Chondrocyte (in vitro differentiated cells): ENCODE results near the gene SMC3. TPM values are rescaled to one million over a fixed set of nuclear protein-coding genes. Genes with fewer than 3 reads are reported as not detected.

ENCODE experiments used
- DNase-seq: peaks from one replicate; pipeline ENCODE4 v3.0.0; 2021; ENCODE audit warnings: mixed read lengths, low spot score
- H3K27ac Mint-ChIP-seq: one replicate; pipeline ENCODE4 v1.8.0; 2021; ENCODE audit warnings: mild to moderate bottlenecking, moderate library complexity, mixed read lengths; ENCODE audit not compliant: unreplicated experiment
- H3K27me3 Mint-ChIP-seq: 2 replicates; pipeline ENCODE4 v1.8.0; 2021; ENCODE audit warnings: low read depth, mixed read lengths
- H3K36me3 Mint-ChIP-seq: 2 replicates; pipeline ENCODE4 v1.8.0; 2021; ENCODE audit warnings: low read depth, mixed read lengths
- H3K4me1 Mint-ChIP-seq: 2 replicates; pipeline ENCODE4 v1.8.0; 2021; ENCODE audit warnings: low read depth, mild to moderate bottlenecking, mixed read lengths
- H3K4me3 Mint-ChIP-seq: one replicate; pipeline ENCODE4 v1.8.0; 2021; ENCODE audit warnings: mild to moderate bottlenecking, moderate library complexity, mixed read lengths; ENCODE audit not compliant: unreplicated experiment
- H3K9me3 Mint-ChIP-seq: 2 replicates; pipeline ENCODE4 v1.8.0; 2021; ENCODE audit warnings: low read depth, mixed read lengths
- total RNA-seq: library from RNA; stranded (reverse); gene quantifications from 3 replicates; pipeline ENCODE4 v1.2.1, GENCODE V29; 2021
- TF ChIP-seq, protein P1 (sequence below): fragments of 200-600 bp; sonication (generic); IDR thresholded peaks from 2 replicates; pipeline ENCODE4 v1.5.0; 2021; ENCODE audit warnings: antibody characterized with exemption, mild to moderate bottlenecking, moderate library complexity

SMC3 gene
- total RNA-seq, 1 donor from 2014 or later: 29.3 TPM

DNA sequence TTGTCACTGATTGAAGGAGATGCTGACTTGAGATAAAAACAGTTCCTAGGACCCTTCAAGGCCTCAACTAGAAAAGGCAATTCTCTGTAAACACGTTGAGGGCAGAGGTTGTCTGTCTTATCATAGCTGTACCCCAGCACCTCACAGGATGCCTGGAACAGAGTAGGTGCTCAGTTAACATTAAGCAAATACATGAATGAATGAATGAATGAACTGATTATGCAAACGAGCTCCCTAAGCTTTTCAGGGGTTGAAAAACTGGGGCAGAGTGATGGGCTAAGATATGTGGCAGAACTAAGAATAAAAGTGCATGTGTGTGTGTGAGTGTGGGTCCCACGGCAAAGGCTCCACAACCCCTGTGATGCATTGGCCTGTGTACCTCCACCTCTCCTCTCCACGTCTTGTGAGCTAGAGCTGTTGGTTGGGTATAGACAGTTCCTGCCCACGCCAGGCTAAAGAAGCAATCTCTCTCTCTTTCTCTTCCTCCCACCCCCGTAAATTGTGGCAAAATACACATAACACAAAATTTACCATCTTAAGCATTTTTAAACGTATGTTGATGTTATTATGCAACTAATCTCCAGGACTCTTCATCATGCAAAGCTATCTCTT, 20.9 kb upstream of the SMC3 start:
- Mint-ChIP-seq H3K27ac (no peak overlapping the region), H3K36me3 (no peaks in the 10 kb centered on the region)
- DNase-seq: no peak

DNA sequence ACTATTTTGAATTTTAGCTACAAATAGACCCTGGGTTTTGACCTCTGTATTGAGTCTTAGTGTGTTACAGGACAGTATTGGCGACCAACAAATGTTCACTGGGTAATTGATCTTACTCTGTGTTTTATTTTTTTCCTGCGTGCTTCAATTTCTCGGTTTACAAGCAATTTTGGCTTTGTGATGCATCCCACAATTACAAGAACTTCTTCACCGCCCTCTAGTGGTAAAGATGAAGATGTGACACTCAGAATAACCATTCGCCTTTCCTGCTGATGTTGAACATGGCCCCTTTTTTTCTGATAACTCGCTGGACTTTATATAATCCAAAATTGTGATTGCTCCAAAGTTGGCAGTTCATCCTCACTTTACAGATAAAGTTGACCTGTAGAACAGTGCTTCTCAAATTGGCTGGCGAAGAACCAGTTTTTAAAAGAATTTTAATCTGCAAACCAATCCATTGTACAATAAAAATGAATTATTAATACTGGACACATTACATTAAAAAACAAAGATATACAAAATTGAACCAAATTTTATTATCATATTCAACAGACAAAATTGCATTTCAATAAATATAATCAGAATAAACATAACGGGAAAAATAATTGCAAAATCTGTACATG, 20.2 kb upstream of the SMC3 start:
- DNase-seq: no peak
- Mint-ChIP-seq H3K27ac (no peak overlapping the region), H3K9me3 (no peaks in the 10 kb centered on the region), H3K36me3 (no peaks in the 10 kb centered on the region), H3K4me3 (no peak overlapping the region), H3K4me1 (peaks cover 4% of the 10 kb centered on the region), H3K27me3 (peaks cover 10% of the 10 kb centered on the region)
- TF ChIP-seq, protein P1, sequence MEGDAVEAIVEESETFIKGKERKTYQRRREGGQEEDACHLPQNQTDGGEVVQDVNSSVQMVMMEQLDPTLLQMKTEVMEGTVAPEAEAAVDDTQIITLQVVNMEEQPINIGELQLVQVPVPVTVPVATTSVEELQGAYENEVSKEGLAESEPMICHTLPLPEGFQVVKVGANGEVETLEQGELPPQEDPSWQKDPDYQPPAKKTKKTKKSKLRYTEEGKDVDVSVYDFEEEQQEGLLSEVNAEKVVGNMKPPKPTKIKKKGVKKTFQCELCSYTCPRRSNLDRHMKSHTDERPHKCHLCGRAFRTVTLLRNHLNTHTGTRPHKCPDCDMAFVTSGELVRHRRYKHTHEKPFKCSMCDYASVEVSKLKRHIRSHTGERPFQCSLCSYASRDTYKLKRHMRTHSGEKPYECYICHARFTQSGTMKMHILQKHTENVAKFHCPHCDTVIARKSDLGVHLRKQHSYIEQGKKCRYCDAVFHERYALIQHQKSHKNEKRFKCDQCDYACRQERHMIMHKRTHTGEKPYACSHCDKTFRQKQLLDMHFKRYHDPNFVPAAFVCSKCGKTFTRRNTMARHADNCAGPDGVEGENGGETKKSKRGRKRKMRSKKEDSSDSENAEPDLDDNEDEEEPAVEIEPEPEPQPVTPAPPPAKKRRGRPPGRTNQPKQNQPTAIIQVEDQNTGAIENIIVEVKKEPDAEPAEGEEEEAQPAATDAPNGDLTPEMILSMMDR: peak; percentile 91

More for the DNA sequence above, 20.9 kb upstream of the SMC3 start:
- no peak overlapping the region for H3K4me3 Mint-ChIP-seq
- H3K27me3 Mint-ChIP-seq: peaks cover 9% of the 10 kb centered on the region
- H3K9me3 Mint-ChIP-seq: no peaks in the 10 kb centered on the region
- TF ChIP-seq, protein P1: no peak
- H3K4me1 Mint-ChIP-seq: peaks cover 4% of the 10 kb centered on the region

DNA sequence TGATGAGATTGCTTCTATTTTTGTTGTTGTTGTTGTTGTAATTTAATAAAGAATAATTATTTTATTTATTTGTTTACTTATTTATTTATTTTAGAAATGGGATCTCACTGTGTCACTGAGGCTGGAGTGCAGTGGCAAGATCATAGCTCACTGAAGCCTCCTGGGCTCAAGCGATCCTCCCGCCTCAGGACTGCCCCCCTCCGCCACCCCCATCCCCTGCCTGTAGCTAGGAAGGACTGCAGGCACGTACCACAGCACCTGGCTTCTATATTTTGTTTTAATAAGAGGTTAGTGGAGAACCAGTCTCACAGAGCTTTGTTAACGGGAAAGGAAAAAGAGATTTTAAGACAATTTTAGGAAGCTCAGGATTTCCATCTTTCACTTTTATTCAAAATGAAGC, 19.5 kb upstream of the SMC3 start:
- H3K27me3 Mint-ChIP-seq: peaks cover 10% of the 10 kb centered on the region

DNA sequence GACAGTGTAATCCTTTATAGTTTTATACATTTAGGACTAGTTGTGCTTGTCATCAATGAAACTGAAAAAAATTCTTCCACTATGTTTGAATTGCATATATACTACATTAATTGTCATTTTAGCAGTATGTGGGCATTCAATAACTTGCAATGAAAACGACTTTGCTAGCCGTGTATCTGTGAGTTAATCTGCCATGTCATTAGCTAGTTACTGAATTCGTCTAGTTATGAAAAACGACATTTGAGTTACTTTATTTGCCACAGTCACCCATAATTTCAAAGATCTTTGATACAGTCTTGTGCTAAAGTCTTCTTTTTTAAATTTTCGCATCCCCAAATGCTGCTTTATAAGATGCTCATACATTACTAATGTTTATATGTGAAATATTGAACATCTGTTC, 18.3 kb upstream of the SMC3 start:
- TF ChIP-seq, protein P1: no peak
- H3K4me3 Mint-ChIP-seq: no peak overlapping the region
- H3K27me3 Mint-ChIP-seq: peaks cover 10% of the 10 kb centered on the region
- no peak overlapping the region for H3K27ac Mint-ChIP-seq
- H3K4me1 Mint-ChIP-seq: peaks cover 7% of the 10 kb centered on the region
- H3K36me3 Mint-ChIP-seq: no peaks in the 10 kb centered on the region
- DNase-seq: no peak
- no peaks in the 10 kb centered on the region for H3K9me3 Mint-ChIP-seq

More for the DNA sequence above, 19.5 kb upstream of the SMC3 start:
- no peaks in the 10 kb centered on the region for H3K9me3 Mint-ChIP-seq
- no peak overlapping the region for H3K27ac Mint-ChIP-seq
- no peak overlapping the region for H3K4me3 Mint-ChIP-seq
- TF ChIP-seq, protein P1: no peak
- H3K4me1 Mint-ChIP-seq: peaks cover 4% of the 10 kb centered on the region
- no peaks in the 10 kb centered on the region for H3K36me3 Mint-ChIP-seq
- DNase-seq: no peak

DNA sequence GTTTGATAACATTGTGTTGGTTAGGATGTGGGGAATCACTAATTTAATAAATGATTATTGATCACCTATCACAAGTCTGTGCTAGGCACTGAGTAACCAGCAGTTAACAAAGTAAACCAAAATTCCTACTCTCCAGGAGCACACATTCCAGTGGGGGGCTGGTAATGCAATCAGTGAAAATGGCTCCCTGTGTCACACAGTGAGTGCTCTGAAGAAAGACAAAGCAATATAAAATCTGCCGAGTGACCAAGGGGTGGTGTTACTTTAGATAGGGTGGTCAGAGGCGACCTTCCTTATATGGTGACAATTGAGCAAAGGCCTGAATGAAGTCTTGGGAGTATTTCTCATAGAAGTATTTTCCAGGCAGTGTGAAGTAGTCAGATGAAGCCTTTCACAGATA, 13.6 kb upstream of the SMC3 start:
- Mint-ChIP-seq H3K27me3 (peaks cover 9% of the 10 kb centered on the region), H3K27ac (no peak overlapping the region), H3K4me3 (no peak overlapping the region), H3K9me3 (no peaks in the 10 kb centered on the region), H3K4me1 (peaks cover 6% of the 10 kb centered on the region), H3K36me3 (no peaks in the 10 kb centered on the region)
- TF ChIP-seq, protein P1: no peak
- DNase-seq: no peak
